HG03439 (cell line): Measurements from ENCODE around the gene TMCC3.
"Not testable (repeated sequence)": the region's sequence is repeated elsewhere in the genome, so short reads cannot be mapped to it uniquely, and the experiment has no call there.

ENCODE experiments used
- ATAC-seq: cut with Tn5 transposase; IDR thresholded peaks from one replicate; pipeline ENCODE4 v1.9.1; 2021; ENCODE audit warnings: mild to moderate bottlenecking, moderate library complexity; ENCODE audit not compliant: unreplicated experiment

Gene TMCC3

DNA sequence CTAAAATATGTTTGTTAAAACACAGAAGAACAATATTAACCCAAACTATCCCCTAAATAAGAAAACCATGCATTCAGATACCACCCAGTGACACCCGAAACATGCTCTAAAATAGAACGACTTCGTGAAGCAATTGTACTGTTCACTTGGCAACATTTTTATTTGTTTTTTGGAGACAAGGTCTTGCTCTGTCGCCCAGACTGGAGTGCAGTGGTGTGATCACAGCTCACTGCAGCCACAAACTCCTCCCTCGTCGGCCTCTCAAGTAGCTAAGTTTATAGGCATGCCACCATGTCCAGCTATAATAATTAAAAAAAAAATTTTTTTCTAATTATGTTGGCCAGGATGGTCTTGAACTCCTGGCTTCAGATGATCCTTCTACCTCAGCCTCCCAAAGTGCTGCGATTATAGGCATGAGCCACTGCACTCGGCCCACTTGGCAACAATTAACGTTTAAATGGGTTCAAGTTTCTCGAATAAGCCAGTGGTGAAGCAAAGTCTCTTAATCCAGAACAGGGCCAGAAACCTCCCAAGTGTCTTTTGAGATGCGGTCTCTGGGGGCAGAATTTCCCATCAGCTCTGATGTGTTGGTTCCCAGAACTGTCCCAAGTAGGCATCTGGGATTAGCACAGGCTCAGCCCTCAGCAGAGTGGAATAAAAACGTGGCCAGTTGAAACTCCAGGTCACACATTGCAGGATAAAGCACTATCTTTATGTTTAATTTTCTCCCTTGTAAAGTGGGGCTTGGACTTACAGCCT lies 74.5 kb downstream of the TMCC3 start:
- ATAC-seq, result no peak

DNA sequence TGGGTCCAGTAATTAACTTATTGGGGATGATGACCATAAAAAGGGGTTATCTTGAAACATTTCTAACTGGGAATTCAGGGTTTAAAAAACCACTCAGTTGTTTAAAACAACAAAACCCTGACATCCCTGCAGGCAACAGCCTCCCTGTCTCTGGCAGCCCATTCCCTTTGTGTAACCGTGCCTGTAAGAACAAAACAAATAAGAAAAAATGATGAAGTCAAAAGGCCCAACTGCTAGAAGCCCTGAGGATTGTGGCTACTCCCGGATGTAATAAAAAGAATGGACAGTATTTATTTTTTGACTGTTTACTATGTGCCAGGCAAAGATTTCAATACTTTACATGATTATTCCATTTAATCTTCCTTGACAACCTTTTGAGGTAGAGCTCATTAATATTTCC lies 75.3 kb downstream of the TMCC3 start:
- ATAC-seq, result no peak

DNA sequence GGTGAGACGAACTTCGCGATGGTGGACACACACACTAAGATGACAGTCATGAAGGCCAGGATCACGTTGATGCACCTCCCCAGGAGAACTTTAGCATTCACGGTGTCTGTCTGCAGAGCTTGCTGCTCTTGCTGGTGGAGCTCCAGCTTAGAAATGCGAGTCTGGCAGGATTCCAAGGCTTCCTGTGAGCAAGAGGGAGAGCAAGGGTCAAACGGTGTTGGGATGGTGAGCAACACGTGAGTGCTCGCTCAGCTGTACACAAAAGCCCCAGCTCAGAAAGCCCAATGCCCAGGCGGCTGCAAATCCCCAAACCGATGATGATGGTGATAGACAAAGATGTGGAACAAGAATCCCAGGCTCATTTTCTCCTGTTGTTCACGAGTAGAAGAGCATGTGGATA lies 78.8 kb downstream of the TMCC3 start:
- ATAC-seq, result no peak

GRCh38 chr12:94570161-94570560 lies 80.2 kb downstream of the TMCC3 start:
- no peak for ATAC-seq

DNA sequence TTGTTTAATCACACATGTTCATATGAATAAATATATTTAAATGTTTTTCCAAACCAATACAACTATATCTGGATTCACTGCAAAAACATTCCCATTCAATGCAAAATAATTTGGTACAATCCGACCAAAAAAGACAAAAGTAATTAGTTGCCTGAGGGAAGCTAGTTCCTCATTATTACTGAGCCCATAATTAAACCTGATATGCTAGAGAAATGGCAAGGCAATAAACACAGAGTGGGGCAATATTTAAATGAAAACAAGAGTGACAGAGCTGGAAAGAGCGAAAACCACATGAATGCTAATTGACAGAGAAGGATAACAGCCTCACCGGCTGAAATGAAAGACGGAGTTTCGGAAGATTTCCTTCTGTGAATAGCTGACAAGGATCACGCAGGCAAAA lies 82.6 kb downstream of the TMCC3 start:
- ATAC-seq, result no peak

- ATAC-seq, result no peak
Measured at GRCh38 chr12:94566345-94566744, 84.0 kb downstream of the TMCC3 start.

DNA sequence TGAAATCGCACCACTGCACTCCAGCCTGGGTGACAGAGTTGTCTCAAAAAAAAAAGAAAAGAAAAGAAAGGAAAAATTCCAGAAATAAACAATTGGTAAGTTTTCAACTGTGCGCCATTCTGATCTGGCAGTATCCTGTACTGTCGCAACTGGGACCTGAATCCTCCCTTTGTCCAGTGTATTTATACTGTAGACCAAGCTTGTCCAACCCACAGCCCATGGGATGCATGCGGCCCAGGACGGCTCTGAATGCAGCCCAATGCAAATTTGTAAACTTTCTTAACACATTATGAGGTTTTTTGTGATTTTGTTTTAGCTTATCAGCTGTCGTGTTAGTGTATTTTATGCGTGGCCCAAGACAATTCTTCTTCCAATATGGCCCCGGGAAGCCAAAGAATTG lies 84.7 kb downstream of the TMCC3 start:
- ATAC-seq, result no peak

DNA sequence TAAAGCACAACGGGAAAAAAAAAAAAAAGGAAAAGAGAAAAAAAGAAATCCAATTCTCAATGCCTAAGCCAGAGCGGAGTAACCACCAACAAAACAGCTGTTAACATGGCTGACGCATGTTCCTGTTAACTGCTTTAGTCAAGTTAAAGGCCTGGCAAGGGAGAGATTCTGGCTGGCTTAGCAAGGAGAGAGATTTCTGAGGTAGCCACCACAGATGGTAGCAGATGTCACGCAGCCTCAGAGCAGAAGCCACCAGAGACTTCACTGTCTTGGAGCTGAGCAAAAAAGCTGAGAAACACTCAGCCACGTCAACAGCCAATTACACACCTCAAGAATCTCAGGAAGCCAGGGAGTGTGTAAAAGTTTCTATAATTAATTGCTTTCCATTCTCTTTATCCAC lies 87.1 kb downstream of the TMCC3 start:
- ATAC-seq, result no peak

GRCh38 chr12:94561943-94562411 lies 88.4 kb downstream of the TMCC3 start:
- ATAC-seq, result peak; percentile 89

DNA sequence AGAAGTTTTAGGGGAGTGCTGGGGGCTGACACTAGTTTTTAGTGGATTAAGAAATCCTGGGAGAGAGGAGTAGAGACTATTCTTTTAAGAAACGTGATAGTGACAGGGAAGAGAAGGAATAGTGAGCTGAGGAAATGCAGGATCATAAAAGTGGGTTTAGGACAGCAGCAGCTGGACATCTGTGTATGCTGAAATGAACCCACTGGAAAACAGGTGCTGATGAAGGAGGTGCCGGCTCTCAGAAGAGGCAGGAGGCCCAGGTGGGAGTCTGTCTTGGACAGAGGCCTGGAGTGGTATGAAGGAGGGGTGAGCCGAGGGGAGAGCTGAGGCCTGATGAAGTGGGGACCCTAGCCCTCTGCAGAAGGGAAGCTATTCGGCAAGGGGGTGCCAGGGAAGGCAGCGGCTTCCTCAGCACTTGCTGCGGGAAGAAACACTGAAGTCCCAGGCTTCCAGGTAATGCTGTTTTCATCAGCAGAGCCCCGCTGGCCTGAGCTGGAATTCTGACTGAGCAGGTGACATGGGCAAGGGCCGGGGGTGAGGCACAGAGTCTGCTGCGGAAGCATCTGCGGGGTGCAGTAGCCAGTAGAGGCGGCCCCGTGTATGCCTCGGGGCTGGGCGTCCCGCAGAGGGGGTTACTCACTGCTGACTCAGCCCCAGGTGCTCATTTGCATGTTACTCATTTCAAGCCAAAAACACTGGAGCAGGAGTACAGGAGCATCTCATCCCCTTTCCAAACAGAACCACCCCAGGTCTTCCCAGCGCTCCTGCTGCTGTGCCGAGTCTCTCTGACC lies 89.7 kb downstream of the TMCC3 start:
- peak; percentile 63 for ATAC-seq

GRCh38 chr12:94558612-94559011 lies 91.7 kb downstream of the TMCC3 start:
- no peak for ATAC-seq

DNA sequence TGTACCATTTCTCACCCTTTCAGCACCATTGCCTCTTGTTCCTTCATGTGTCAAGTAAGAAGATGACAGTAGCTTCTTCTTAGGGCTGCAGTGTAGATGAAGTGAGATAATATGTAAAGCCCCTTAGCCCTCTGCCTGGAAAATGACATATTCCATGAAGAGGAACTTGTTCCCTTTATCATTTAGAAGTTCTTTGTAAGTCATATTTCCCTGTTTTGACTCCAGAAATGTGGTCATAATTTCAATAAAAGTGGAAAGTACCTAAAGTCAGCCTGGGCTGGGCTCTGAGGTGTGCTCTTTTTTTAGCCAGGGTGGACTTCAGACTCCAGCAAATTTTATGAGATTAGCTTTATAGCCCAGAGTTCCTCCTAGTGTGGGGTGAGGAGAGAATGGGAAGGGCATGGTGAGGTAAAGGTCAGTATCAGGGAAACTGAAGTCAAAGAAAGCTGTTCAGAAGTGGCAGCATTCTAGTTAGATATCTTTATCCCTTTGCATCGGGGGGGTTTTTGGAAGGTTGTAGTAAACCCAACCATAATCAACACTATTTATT lies 92.5 kb downstream of the TMCC3 start:
- no peak for ATAC-seq

DNA sequence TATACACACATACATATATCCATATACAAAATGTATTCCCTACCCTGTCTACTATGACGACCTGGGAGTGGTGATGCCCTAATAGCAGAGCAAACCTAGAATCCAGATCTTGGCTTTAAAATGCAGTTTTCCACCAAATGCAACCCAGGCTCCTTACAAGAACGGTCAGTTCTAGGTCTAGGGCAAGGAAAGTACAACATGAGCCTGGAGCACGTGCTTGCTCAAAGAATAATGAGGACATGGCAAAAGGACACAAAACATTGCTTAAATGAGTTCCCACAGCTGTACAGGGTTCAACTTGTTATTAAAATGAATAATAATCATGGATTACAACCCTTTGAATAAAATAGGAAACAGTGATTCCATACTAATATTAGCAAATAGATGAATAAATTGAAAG lies 94.7 kb downstream of the TMCC3 start:
- no peak for ATAC-seq

- no peak for ATAC-seq
Measured at GRCh38 chr12:94553875-94554274, 96.5 kb downstream of the TMCC3 start.

DNA sequence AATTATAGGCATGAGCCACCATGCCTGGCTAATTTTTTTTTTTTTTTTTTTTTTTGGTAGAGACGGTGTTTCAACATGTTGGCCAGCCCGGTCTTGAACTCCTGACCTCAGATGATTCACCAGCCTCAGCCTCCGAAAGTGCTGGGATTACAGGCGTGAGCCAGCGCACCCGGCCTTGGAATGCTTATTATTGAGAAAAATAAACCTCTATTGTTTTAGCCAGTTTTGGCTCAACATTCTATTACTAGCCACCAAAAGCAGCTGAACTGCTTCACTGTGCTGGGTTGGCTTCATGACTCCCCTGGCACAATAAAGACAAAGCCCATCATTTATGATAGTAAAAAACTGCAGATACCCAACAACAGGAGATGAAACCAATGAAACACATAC lies 97.2 kb downstream of the TMCC3 start:
- ATAC-seq, result no peak

- ATAC-seq, result no peak
Measured at GRCh38 chr12:94551810-94552209, 98.5 kb downstream of the TMCC3 start.

GRCh38 chr12:94550964-94551363 lies 99.4 kb downstream of the TMCC3 start:
- ATAC-seq, result no peak

DNA sequence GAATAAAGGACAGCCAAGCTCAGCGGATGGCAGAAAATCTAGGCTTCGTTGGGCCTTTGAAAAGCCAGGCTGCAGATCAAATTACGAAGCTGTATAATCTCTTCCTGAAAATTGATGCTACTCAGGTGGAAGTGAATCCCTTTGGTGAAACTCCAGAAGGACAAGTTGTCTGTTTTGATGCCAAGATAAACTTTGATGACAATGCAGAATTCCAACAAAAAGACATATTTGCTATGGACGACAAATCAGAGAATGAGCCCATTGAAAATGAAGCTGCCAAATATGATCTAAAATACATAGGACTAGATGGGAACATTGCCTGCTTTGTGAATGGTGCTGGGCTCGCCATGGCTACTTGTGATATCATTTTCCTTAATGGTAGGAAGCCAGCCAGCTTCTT lies 101.5 kb downstream of the TMCC3 start:
- not testable (repeated sequence) for ATAC-seq

DNA sequence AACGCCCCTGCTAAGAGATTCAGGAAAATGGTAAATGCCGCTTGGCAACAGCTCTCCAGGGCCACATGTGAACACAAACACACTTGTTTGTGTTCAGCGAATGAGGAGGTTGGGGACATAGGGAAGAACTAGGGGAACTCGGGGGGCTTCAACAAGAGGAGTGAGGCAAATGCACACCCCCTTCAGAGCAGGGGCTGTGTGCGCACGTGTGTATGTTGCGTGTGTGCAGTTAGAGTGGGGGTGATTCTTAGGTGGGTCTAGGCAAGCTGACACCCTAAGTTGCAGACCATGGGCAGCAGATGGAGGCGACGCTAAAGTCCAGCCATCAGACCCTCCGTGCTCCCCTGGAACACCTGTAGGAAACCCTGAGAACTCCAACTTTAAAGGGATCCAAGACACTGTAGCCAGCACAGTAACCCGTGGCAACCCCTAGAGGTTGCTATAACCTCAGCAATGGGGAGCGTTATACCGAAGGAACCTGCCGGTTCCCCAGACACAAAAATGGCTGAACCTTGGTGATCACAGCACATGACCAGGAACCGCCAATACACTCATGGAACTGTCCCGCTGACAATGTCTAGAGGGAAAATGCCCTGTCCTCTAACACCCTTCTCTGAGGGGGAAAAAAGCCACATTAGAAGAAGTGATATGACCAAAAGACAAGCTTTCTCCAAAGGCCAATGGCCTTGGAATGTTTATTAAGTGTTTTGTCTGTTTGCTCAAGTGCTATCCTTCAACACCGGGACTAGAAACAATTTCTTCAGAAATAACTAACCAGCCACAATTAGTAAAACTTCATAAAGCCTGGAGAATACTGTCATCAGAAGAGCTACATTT lies 104.2 kb downstream of the TMCC3 start:
- ATAC-seq, result peak; percentile 63

DNA sequence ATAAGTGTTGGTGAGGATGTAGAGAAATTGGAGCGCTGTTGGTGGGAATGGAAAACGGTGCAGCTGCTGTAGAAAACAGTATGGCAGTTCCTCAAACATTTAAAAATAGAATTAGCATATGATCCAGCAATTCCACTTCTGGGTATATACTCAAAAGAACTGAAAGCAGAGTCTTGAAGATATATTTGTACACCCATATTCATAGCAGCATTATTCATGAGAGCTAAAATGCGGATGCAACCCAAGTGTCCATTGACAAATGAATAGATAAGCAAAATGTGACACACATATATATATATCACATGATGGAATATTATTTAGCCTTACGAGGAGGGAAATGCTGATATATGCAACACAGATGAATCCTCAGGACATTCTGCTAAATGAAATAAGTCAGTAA lies 106.0 kb downstream of the TMCC3 start:
- ATAC-seq, result no peak

DNA sequence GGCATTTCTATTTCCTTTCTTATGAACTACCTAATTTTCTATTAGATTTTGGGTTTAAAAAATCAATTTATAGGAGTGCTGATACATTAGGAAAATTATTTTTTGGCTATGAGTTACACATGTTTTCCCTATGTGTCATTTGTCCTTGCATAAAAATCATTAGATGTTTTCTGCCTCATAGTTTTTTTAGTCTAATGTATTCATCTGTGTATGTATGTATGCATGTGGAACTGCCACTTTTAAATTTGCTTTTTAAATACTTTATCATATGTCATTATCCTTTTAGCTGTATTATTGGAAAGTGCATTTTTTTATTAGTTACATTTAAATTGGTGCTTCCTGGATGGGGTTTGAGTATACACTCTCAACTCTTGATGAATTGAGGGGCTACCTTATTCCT lies 112.0 kb downstream of the TMCC3 start:
- no peak for ATAC-seq
